Midbrain (tissue), 1 donor: ENCODE measurements around the gene LRRFIP1.
"Not testable (repeated sequence)": the region's sequence is repeated elsewhere in the genome, so short reads cannot be mapped to it uniquely, and the experiment has no call there.

Experiments used
- DNase-seq: peaks from one replicate; lab custom pipeline; 2025; lab: John Stamatoyannopoulos, UW

LRRFIP1 gene

GRCh38 chr2:237779521-237779920 is 152.1 kb downstream of the LRRFIP1 start:
- no peak for DNase-seq

- DNase-seq: no peak
Observed at GRCh38 chr2:237782181-237782580, 154.8 kb downstream of the LRRFIP1 start.

GRCh38 chr2:237783678-237784077 is 156.3 kb downstream of the LRRFIP1 start:
- DNase-seq: not testable (repeated sequence)

- DNase-seq: no peak
Observed at GRCh38 chr2:237786936-237787335, 159.5 kb downstream of the LRRFIP1 start.

GRCh38 chr2:237790353-237790752 is 163.0 kb downstream of the LRRFIP1 start:
- DNase-seq: no peak

- DNase-seq: no peak
Observed at GRCh38 chr2:237791977-237792727, 164.8 kb downstream of the LRRFIP1 start.

- DNase-seq: no peak
Observed at GRCh38 chr2:237797253-237797652, 169.9 kb downstream of the LRRFIP1 start.

- no peak for DNase-seq
Observed at GRCh38 chr2:237798236-237799059, 171.1 kb downstream of the LRRFIP1 start, which contains the start of gene RBM44. Gene RBM44 (plus strand): TSS chr2:237798779. CDS start chr2:237813610, 14,831 bp downstream.

- no peak for DNase-seq
Observed at GRCh38 chr2:237799060-237799428, 171.7 kb downstream of the LRRFIP1 start.

- DNase-seq: no peak
Observed at GRCh38 chr2:237801466-237801865, 174.1 kb downstream of the LRRFIP1 start.

- DNase-seq: no peak
Observed at GRCh38 chr2:237806334-237806733, 178.9 kb downstream of the LRRFIP1 start.

GRCh38 chr2:237815637-237816036 is 188.2 kb downstream of the LRRFIP1 start:
- DNase-seq: no peak

- no peak for DNase-seq
Observed at GRCh38 chr2:237816531-237816930, 189.1 kb downstream of the LRRFIP1 start.

GRCh38 chr2:237818066-237818473 is 190.7 kb downstream of the LRRFIP1 start:
- no peak for DNase-seq

- no peak for DNase-seq
Observed at GRCh38 chr2:237819231-237819630, 191.8 kb downstream of the LRRFIP1 start.

- DNase-seq: no peak
Observed at GRCh38 chr2:237820421-237820820, 193.0 kb downstream of the LRRFIP1 start.

- no peak for DNase-seq
Observed at GRCh38 chr2:237823544-237823943, 196.2 kb downstream of the LRRFIP1 start.

- no peak for DNase-seq
Observed at GRCh38 chr2:237824085-237824484, 196.7 kb downstream of the LRRFIP1 start.

GRCh38 chr2:237827421-237827987 is 200.1 kb downstream of the LRRFIP1 start:
- no peak for DNase-seq
